MM.1S (cell line): ENCODE results near the gene PTPRN2.

ENCODE experiments used
- DNase-seq: peaks from one replicate; pipeline ENCODE4 v3.0.0-alpha.2; 2015
- H2AFZ ChIP-seq: fragments of 300-600 bp; sonication (generic); 2 replicates; pipeline ENCODE4 v1.6.0; 2016; ENCODE audit warnings: antibody characterized with exemption, low read length
- H3F3A ChIP-seq: fragments of 300-600 bp; sonication (generic); 2 replicates; pipeline ENCODE4 v1.6.1; 2016; ENCODE audit warnings: mild to moderate bottlenecking, antibody characterized with exemption, low read length, moderate library complexity, mixed read lengths; ENCODE audit not compliant: insufficient read depth
- H3K27ac ChIP-seq: fragments of 300-600 bp; sonication (generic); 2 replicates; pipeline ENCODE4 v1.5.1; 2016; ENCODE audit warnings: mild to moderate bottlenecking, low read length
- H3K27me3 ChIP-seq: fragments of 300-600 bp; sonication (generic); replicated peaks from 2 replicates; pipeline ENCODE4 v1.6.0; 2016; ENCODE audit warnings: low read length; ENCODE audit not compliant: insufficient read depth
- H3K36me3 ChIP-seq: fragments of 300-600 bp; sonication (generic); replicated peaks from 2 replicates; pipeline ENCODE4 v1.6.1; 2016; ENCODE audit warnings: mild to moderate bottlenecking, low read length, mixed read lengths; ENCODE audit not compliant: insufficient read depth
- H3K4me1 ChIP-seq: fragments of 300-600 bp; sonication (generic); 2 replicates; pipeline ENCODE4 v1.6.1; 2016; ENCODE audit warnings: low read length, mixed read lengths
- H3K4me2 ChIP-seq: fragments of 300-600 bp; sonication (generic); 2 replicates; pipeline ENCODE4 v1.6.0; 2016; ENCODE audit warnings: low read depth, low read length
- H3K4me3 ChIP-seq: fragments of 300-600 bp; sonication (generic); 2 replicates; pipeline ENCODE4 v1.5.1; 2016; ENCODE audit warnings: low read length, mixed read lengths
- H3K79me2 ChIP-seq: fragments of 300-600 bp; sonication (generic); 2 replicates; pipeline ENCODE4 v1.6.1; 2016; ENCODE audit warnings: mixed run types, low read length, mixed read lengths
- H3K9ac ChIP-seq: fragments of 300-600 bp; sonication (generic); 2 replicates; pipeline ENCODE4 v1.6.1; 2016; ENCODE audit warnings: low read length, mixed read lengths
- H3K9me2 ChIP-seq: fragments of 300-600 bp; sonication (generic); replicated peaks from 2 replicates; pipeline ENCODE4 v1.6.1; 2016; ENCODE audit warnings: mild to moderate bottlenecking, low read length, mixed read lengths; ENCODE audit not compliant: insufficient read depth
- H3K9me3 ChIP-seq: fragments of 300-600 bp; sonication (generic); replicated peaks from 2 replicates; pipeline ENCODE4 v1.6.1; 2016; ENCODE audit warnings: mild to moderate bottlenecking, low read length, mixed read lengths; ENCODE audit not compliant: insufficient read depth
- H4K20me1 ChIP-seq: fragments of 300-600 bp; sonication (generic); 2 replicates; pipeline ENCODE4 v1.6.1; 2016; ENCODE audit warnings: mild to moderate bottlenecking, low read length, moderate library complexity, mixed read lengths; ENCODE audit not compliant: insufficient read depth
- EZH2 ChIP-seq: fragments of 300-600 bp; sonication (generic); optimal IDR thresholded peaks from 2 replicates; pipeline ENCODE3; 2017; ENCODE audit warnings: low read depth, mild to moderate bottlenecking, antibody characterized with exemption, low read length, mixed read lengths
- EZH2phosphoT487 ChIP-seq: fragments of 300-600 bp; sonication (generic); IDR thresholded peaks from 2 replicates; pipeline ENCODE4 v1.6.1; 2018; ENCODE audit warnings: antibody characterized with exemption, low read length
- TF ChIP-seq, protein P1 (sequence below): fragments of 300-600 bp; sonication (generic); IDR thresholded peaks from 2 replicates; pipeline ENCODE4 v1.5.1; 2016; ENCODE audit warnings: antibody characterized with exemption, low read length, mixed read lengths

The PTPRN2 gene

DNA sequence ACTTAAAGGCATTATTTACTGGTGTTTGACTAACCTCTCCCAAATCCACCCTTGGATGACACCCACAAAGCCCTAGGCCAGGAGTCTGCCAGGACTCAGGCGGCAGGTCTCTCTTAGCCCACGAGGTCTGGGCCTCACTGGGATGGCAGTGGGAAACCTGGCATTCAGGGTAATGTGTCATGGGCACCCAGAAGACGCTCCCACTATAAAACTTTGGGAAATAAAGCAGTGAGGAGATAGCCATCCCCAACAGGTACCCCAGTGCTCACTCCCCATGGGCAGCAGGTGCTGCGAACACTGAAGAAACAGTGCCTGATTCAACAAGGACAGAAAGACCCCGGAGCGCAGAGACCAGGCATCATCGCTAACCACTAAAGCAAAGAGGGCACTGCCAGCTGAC, 14.4 kb upstream of the PTPRN2 start:
- TF ChIP-seq, protein P1, sequence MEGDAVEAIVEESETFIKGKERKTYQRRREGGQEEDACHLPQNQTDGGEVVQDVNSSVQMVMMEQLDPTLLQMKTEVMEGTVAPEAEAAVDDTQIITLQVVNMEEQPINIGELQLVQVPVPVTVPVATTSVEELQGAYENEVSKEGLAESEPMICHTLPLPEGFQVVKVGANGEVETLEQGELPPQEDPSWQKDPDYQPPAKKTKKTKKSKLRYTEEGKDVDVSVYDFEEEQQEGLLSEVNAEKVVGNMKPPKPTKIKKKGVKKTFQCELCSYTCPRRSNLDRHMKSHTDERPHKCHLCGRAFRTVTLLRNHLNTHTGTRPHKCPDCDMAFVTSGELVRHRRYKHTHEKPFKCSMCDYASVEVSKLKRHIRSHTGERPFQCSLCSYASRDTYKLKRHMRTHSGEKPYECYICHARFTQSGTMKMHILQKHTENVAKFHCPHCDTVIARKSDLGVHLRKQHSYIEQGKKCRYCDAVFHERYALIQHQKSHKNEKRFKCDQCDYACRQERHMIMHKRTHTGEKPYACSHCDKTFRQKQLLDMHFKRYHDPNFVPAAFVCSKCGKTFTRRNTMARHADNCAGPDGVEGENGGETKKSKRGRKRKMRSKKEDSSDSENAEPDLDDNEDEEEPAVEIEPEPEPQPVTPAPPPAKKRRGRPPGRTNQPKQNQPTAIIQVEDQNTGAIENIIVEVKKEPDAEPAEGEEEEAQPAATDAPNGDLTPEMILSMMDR, result no peak
- TF ChIP-seq EZH2phosphoT487, result no peak
- no peak for TF ChIP-seq EZH2
- Histone ChIP-seq H3K4me3 (no peak overlapping the region), H3K4me1 (no peaks in the 10 kb centered on the region), H3K79me2 (no peaks in the 10 kb centered on the region), H3K4me2 (no peak overlapping the region), H3K9me2 (no peaks in the 10 kb centered on the region), H3K36me3 (no peaks in the 10 kb centered on the region), H3F3A (no peaks in the 10 kb centered on the region), H3K9me3 (no peaks in the 10 kb centered on the region), H2AFZ (no peak overlapping the region), H4K20me1 (no peaks in the 10 kb centered on the region), H3K27ac (no peak overlapping the region), H3K27me3 (no peaks in the 10 kb centered on the region), H3K9ac (no peak overlapping the region)
- DNase-seq, result no peak

DNA sequence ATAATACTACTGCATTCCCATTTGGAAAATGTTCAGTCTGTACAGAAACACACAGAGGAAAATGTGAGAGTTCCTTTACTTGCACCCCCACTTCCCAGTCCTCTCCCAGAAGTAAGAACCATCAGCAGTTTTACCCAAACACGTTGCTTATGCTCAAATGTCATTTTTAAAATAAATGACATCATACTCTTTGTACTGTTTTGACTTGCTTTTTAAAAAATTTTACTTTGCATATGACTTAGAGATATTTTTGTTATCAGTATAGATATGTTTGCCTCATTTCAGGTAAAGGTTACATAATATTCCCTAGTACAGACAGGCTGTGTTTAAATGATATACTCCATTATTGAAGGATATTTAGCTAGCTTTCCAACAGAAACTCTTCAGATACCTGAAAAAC, 13.5 kb upstream of the PTPRN2 start:
- no peaks in the 10 kb centered on the region for H3K27me3 ChIP-seq
- no peak overlapping the region for H2AFZ ChIP-seq
- DNase-seq, result no peak
- no peaks in the 10 kb centered on the region for H3K36me3 ChIP-seq
- no peak overlapping the region for H3K4me2 ChIP-seq
- H4K20me1 ChIP-seq, result no peaks in the 10 kb centered on the region
- H3K4me1 ChIP-seq, result no peaks in the 10 kb centered on the region
- H3K4me3 ChIP-seq, result no peak overlapping the region
- no peaks in the 10 kb centered on the region for H3K9me3 ChIP-seq
- H3K79me2 ChIP-seq, result no peaks in the 10 kb centered on the region
- H3F3A ChIP-seq, result no peaks in the 10 kb centered on the region
- H3K27ac ChIP-seq, result no peak overlapping the region
- H3K9ac ChIP-seq, result no peak overlapping the region
- H3K9me2 ChIP-seq, result no peaks in the 10 kb centered on the region
- TF ChIP-seq, protein P1, result no peak
- TF ChIP-seq EZH2phosphoT487 (no peak), EZH2 (no peak)

DNA sequence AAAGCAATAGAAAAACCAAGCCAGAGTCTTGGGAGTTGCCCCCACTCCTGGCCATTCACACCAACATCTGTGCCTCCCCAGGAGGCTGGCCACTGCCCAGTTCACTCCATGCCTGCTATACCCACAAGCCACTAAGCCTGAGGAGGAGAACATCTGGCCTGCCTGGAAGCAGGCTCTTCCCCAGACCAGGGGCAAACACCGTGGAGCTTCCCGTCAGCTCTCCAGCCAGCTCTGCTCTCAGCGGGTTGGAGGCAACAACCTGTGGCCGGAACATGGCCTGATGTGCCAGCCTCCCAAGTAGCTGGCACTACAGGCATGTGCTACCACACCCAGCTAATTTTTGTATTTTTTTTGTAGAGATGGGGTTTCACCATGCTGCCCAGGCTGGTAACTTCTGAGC, 9.1 kb upstream of the PTPRN2 start:
- no peaks in the 10 kb centered on the region for H3K79me2 ChIP-seq
- H3K9ac ChIP-seq, result no peak overlapping the region
- no peaks in the 10 kb centered on the region for H3K9me3 ChIP-seq
- H3K4me3 ChIP-seq, result no peak overlapping the region
- H3K27ac ChIP-seq, result no peak overlapping the region
- no peak for DNase-seq
- H3K9me2 ChIP-seq, result no peaks in the 10 kb centered on the region
- no peak overlapping the region for H3K4me2 ChIP-seq
- H3K4me1 ChIP-seq, result no peaks in the 10 kb centered on the region
- H3F3A ChIP-seq, result no peaks in the 10 kb centered on the region
- H3K27me3 ChIP-seq, result no peaks in the 10 kb centered on the region
- H4K20me1 ChIP-seq, result no peaks in the 10 kb centered on the region
- TF ChIP-seq EZH2phosphoT487 (no peak), EZH2 (no peak)
- TF ChIP-seq, protein P1, result no peak
- H3K36me3 ChIP-seq, result no peaks in the 10 kb centered on the region
- no peak overlapping the region for H2AFZ ChIP-seq

DNA sequence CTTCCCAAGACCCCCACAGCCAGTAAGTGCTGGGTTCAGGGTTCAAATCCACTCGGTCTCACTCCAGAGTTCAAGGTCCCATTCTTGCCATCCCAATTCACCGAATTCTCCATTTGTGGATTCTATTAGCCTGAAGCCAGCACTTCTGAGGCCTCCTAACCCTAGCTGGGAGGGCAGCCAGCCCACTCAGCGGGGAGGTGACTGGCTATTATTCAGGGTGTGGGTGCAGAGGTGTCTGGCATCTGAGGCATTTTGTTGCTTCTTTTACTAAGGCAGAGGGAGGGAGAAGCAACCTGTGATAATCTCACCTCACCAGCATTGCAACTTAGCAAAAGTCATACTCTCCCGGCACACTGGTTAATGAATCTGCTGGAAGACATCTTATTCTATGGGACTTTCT, 8.7 kb upstream of the PTPRN2 start:
- Histone ChIP-seq H3K9me3 (no peaks in the 10 kb centered on the region), H3K4me3 (no peak overlapping the region), H3K9me2 (no peaks in the 10 kb centered on the region), H3K4me2 (no peak overlapping the region), H4K20me1 (no peaks in the 10 kb centered on the region), H3K27ac (no peak overlapping the region), H3K79me2 (no peaks in the 10 kb centered on the region), H2AFZ (no peak overlapping the region), H3K9ac (no peak overlapping the region), H3K36me3 (no peaks in the 10 kb centered on the region), H3K27me3 (no peaks in the 10 kb centered on the region), H3K4me1 (no peaks in the 10 kb centered on the region), H3F3A (no peaks in the 10 kb centered on the region)
- TF ChIP-seq EZH2 (no peak), EZH2phosphoT487 (no peak)
- TF ChIP-seq, protein P1, result no peak
- DNase-seq, result no peak
